ENCODE results near the gene TNIP2. TPM values are rescaled to one million over a fixed set of nuclear protein-coding genes. Genes with fewer than 3 reads are reported as not detected.
"Not testable (repeated sequence)": the region's sequence is repeated elsewhere in the genome, so short reads cannot be mapped to it uniquely, and the experiment has no call there.

The TNIP2 gene
- total and polyA plus RNA-seq, 3 donors from 2014 or later: 35.1 to 108 (median 99.7) TPM

DNA sequence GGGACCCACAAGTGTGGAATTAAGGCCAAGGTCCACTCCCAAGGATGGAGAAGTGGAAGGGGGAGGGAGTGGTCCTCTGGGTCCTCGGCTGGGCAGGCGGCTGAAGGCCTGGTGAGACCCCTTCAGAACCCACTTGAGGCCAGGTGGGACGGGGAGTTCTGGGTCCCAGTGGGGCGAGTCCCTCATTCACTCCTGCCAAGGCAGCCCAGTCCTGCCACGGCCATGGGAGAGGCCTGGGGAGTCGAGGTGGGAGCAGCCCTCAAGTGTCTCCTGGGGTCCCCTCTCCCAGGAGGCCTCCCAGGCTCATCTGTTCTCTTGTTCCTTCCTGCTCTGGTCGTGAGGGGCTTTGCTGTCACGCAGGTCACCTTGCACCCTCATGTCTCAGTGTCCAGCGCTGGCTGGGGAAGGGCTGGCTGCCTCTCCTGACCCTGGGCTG lies 30.7 kb upstream of the TNIP2 start:
- H3K9me3 ChIP-seq: no peaks in the 10 kb centered on the region
- H3K4me3 ChIP-seq: no peak overlapping the region
- 86 to 90% methylated on average over 3 to 9 of the region's 9 CpGs for WGBS, 2 donors
- peak overlapping the region in 1 of 2 donors; percentile 59 for H3K27ac ChIP-seq
- DNase-seq: no peak
- no peak for TF ChIP-seq POLR2A (IDR thresholded peaks at IDR 0.05)
- TF ChIP-seq, protein P1, sequence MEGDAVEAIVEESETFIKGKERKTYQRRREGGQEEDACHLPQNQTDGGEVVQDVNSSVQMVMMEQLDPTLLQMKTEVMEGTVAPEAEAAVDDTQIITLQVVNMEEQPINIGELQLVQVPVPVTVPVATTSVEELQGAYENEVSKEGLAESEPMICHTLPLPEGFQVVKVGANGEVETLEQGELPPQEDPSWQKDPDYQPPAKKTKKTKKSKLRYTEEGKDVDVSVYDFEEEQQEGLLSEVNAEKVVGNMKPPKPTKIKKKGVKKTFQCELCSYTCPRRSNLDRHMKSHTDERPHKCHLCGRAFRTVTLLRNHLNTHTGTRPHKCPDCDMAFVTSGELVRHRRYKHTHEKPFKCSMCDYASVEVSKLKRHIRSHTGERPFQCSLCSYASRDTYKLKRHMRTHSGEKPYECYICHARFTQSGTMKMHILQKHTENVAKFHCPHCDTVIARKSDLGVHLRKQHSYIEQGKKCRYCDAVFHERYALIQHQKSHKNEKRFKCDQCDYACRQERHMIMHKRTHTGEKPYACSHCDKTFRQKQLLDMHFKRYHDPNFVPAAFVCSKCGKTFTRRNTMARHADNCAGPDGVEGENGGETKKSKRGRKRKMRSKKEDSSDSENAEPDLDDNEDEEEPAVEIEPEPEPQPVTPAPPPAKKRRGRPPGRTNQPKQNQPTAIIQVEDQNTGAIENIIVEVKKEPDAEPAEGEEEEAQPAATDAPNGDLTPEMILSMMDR (IDR thresholded peaks at IDR 0.05): no peak
- H3K4me1 ChIP-seq: peaks cover 20% of the 10 kb centered on the region
- intact Hi-C loops (cut with DNase I; ENCODE audit: low total_unique reads): no loop called here
- no peaks in the 10 kb centered on the region for H3K27me3 ChIP-seq
- no peaks in the 10 kb centered on the region for H3K36me3 ChIP-seq (ENCODE audit: low read depth, missing control alignments)

- intact Hi-C loops (cut with DNase I; ENCODE audit: low total_unique reads): no loop called here
- H3K27me3 ChIP-seq: no peaks in the 10 kb centered on the region
- no peak overlapping the region for H3K4me3 ChIP-seq
- DNase-seq: no peak
- H3K4me1 ChIP-seq: peaks cover 18% of the 10 kb centered on the region
- no peak for TF ChIP-seq POLR2A (IDR thresholded peaks at IDR 0.05)
- TF ChIP-seq, protein P1 (IDR thresholded peaks at IDR 0.05): no peak
- no peaks in the 10 kb centered on the region for H3K36me3 ChIP-seq (ENCODE audit: low read depth, missing control alignments)
- peak overlapping the region in 1 of 2 donors; percentile 59 for H3K27ac ChIP-seq
- WGBS, 2 donors: 89 to 100% methylated on average over 1 to 7 of the region's 7 CpGs
- H3K9me3 ChIP-seq: no peaks in the 10 kb centered on the region
Measured at GRCh38 chr4:2786152-2786671, 30.1 kb upstream of the TNIP2 start.

- Histone ChIP-seq H3K9me3 (no peaks in the 10 kb centered on the region), H3K27ac (no peak overlapping the region), H3K36me3 (ENCODE audit: low read depth, missing control alignments) (no peaks in the 10 kb centered on the region), H3K27me3 (no peaks in the 10 kb centered on the region), H3K4me3 (no peak overlapping the region), H3K4me1 (peaks cover 18% of the 10 kb centered on the region)
- intact Hi-C loops (cut with DNase I; ENCODE audit: low total_unique reads): no loop called here
- no peak for TF ChIP-seq POLR2A (IDR thresholded peaks at IDR 0.05)
- TF ChIP-seq, protein P1 (IDR thresholded peaks at IDR 0.05): no peak
- no peak for DNase-seq
- WGBS, 2 donors: 55 to 65% methylated on average over 4 of the region's 4 CpGs
Measured at GRCh38 chr4:2785613-2786012, 29.5 kb upstream of the TNIP2 start.

- H3K36me3 ChIP-seq (ENCODE audit: low read depth, missing control alignments): no peaks in the 10 kb centered on the region
- intact Hi-C loops (cut with DNase I; ENCODE audit: low total_unique reads): no loop called here
- 92 to 93% methylated on average over 4 of the region's 4 CpGs for WGBS, 2 donors
- H3K4me3 ChIP-seq: no peak overlapping the region
- H3K27me3 ChIP-seq: no peaks in the 10 kb centered on the region
- no peak for DNase-seq
- H3K9me3 ChIP-seq: no peaks in the 10 kb centered on the region
- H3K27ac ChIP-seq: no peak overlapping the region
- TF ChIP-seq, protein P1 (IDR thresholded peaks at IDR 0.05): no peak
- no peak for TF ChIP-seq POLR2A (IDR thresholded peaks at IDR 0.05)
- H3K4me1 ChIP-seq: peaks cover 16% of the 10 kb centered on the region
Measured at GRCh38 chr4:2783790-2784189, 27.7 kb upstream of the TNIP2 start.

DNA sequence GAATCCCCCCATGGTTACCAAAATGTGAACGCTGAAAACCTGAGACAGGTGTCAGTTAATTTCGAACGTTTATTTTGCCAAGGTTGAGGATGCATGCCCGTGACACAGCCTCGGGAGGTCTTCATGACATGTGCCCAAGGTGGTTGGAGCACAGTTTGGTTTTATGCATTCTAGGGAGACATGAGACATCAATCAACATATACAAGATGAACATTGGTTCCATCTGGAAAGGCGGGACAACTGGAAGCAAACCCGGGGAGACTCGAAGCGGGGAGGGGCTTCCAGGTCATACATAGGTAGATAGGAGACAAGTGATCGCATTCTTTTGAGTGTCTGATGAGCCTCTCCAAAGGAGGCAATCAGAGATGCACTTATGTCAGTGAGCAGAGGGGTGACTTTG lies 25.8 kb upstream of the TNIP2 start:
- H3K27me3 ChIP-seq: no peaks in the 10 kb centered on the region
- intact Hi-C loops (cut with DNase I; ENCODE audit: low total_unique reads): no loop called here
- TF ChIP-seq, protein P1 (IDR thresholded peaks at IDR 0.05): no peak
- no peak for TF ChIP-seq POLR2A (IDR thresholded peaks at IDR 0.05)
- no peaks in the 10 kb centered on the region for H3K36me3 ChIP-seq (ENCODE audit: low read depth, missing control alignments)
- no peaks in the 10 kb centered on the region for H3K4me1 ChIP-seq
- H3K4me3 ChIP-seq: no peak overlapping the region
- no peaks in the 10 kb centered on the region for H3K9me3 ChIP-seq
- no peak for DNase-seq
- H3K27ac ChIP-seq: no peak overlapping the region
- 86 to 92% methylated on average over 10 of the region's 10 CpGs for WGBS, 2 donors

- H3K36me3 ChIP-seq (ENCODE audit: low read depth, missing control alignments); H3K4me1 ChIP-seq; H3K9me3 ChIP-seq; DNase-seq; H3K27ac ChIP-seq; intact Hi-C loops (cut with DNase I; ENCODE audit: low total_unique reads); H3K4me3 ChIP-seq; H3K27me3 ChIP-seq: not testable (repeated sequence)
- 90 to 96% methylated on average over 5 of the region's 5 CpGs for WGBS, 2 donors
Measured at GRCh38 chr4:2780643-2781042, 24.5 kb upstream of the TNIP2 start.
